Aorta (tissue), 5 donors: Measurements from ENCODE around the gene CES1. TPM values are rescaled to one million over a fixed set of nuclear protein-coding genes. Genes with fewer than 3 reads are reported as not detected.
"Not testable (repeated sequence)": the region's sequence is repeated elsewhere in the genome, so short reads cannot be mapped to it uniquely, and the experiment has no call there.

ENCODE experiments used
- ATAC-seq: fragments of 200-7000 bp; cut with Tn5 transposase; one replicate; pipeline ENCODE4 v1.9.1; 2022; ENCODE audit warnings: moderate library complexity; ENCODE audit not compliant: low FRiP score
- DNase-seq, 2 donors: peaks; one replicate each; pipeline ENCODE4 v3.0.0-alpha.2; 2020
- H3K27ac ChIP-seq, 2 donors: one replicate each; pipeline ENCODE4 v1.5.1; 2013; ENCODE audit warnings: low read length in 2 of 2, mild to moderate bottlenecking in 2 of 2, moderate library complexity in 2 of 2, control low read depth in 1 of 2, inconsistent platforms in 1 of 2, low read depth in 1 of 2
- H3K27me3 ChIP-seq, 2 donors: one replicate each; pipeline ENCODE4 v1.6.1; 2013; ENCODE audit warnings: control low read depth in 1 of 2, low read length in 1 of 2, mild to moderate bottlenecking in 1 of 2, moderate library complexity in 1 of 2; ENCODE audit not compliant: insufficient read depth in 2 of 2, control insufficient read depth in 1 of 2
- H3K36me3 ChIP-seq, 2 donors: one replicate each; pipeline ENCODE4 v1.6.1; 2013; ENCODE audit warnings: control low read depth in 1 of 2, low read length in 1 of 2, mild to moderate bottlenecking in 1 of 2; ENCODE audit not compliant: insufficient read depth in 2 of 2, control insufficient read depth in 1 of 2
- H3K4me1 ChIP-seq, 2 donors: one replicate each; pipeline ENCODE4 v1.6.1; 2013; ENCODE audit warnings: low read length in 2 of 2, control low read depth in 1 of 2, mild to moderate bottlenecking in 1 of 2, moderate library complexity in 1 of 2; ENCODE audit not compliant: insufficient read depth in 2 of 2, control insufficient read depth in 1 of 2
- H3K4me3 ChIP-seq, 2 donors: one replicate each; pipeline ENCODE4 v1.5.1; 2013; ENCODE audit warnings: low read length in 2 of 2, control low read depth in 1 of 2, mild to moderate bottlenecking in 1 of 2
- H3K9me3 ChIP-seq: one replicate; pipeline ENCODE4 v1.6.1; 2013; ENCODE audit warnings: mild to moderate bottlenecking, low read length; ENCODE audit not compliant: control insufficient read depth
- WGBS, 2 donors: extraction: QIAGEN DNeasy Blood & Tissue Kit; methylation state at CpG; one replicate each; pipeline ENCODE4 v1.1.7; 2013; 5-methylcytosine and 5-hydroxymethylcytosine counted together
- intact Hi-C, 2 donors: fragments of 100-400 bp; cut with DNase I; formaldehyde crosslinking; loops; one replicate each; pipeline versions ENCODE4 v1.14.2 to v1.15.0; 2022
- polyA plus RNA-seq, 2 donors: library from polyadenylated mRNA; stranded (reverse); fragments of 200-250 nt; gene quantifications; one replicate each; pipeline ENCODE4 v1.2.3, GENCODE V29; 2013
- total RNA-seq, 2 donors: library from RNA; stranded (reverse); fragmentation: NEBNext Ultra II Directional; extraction: Animal tissue kit (Norgen Biotek cat#: 25700); gene quantifications; one replicate each; pipeline ENCODE4 v1.2.1, GENCODE V29; 2021
- donor health status: healthy with polysubstance abuse.
- donor health status: Bipolar disorder and iron deficiency.
- donor health status: DM: no; HTN: no; CAD: no.
- donor health status: DM: no; HTN: no; CAD: no.
- donor health status: DM: yes; HTN: yes; CAD: no.

Gene CES1
- total and polyA plus RNA-seq, 4 donors, result 35.2 to 151 (median 65.1) TPM

GRCh38 chr16:55791512-55791911, 41.4 kb downstream of the CES1 start:
- DNase-seq, H3K36me3 ChIP-seq, H3K4me1 ChIP-seq, ATAC-seq, H3K4me3 ChIP-seq, H3K27me3 ChIP-seq, intact Hi-C loops, H3K27ac ChIP-seq, H3K9me3 ChIP-seq: not testable (repeated sequence)
- WGBS, 2 donors, result no CpG with 5 or more reads among the region's 6 CpGs

DNA sequence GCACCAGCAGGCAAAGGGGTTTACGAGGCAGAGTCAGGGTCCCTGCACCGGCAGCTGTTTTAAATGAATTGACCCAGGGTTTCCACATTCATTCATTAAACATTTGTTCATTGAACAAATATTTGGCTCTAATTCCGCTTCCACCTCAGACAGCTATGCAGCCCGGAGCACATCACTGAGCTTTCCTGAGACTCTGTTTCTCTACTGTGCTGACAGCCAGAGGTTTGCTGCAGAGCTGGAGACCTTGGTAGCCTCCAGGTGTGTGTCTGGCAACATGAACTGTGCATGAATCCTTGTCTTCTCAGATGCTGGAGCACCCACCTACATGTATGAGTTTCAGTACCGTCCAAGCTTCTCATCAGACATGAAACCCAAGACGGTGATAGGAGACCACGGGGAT, 42.7 kb downstream of the CES1 start:
- H3K9me3 ChIP-seq, H3K27ac ChIP-seq, H3K36me3 ChIP-seq, H3K4me1 ChIP-seq, H3K27me3 ChIP-seq, H3K4me3 ChIP-seq, intact Hi-C loops, DNase-seq: not testable (repeated sequence)
- peak; percentile 59 for ATAC-seq
- 71 to 76% methylated on average over 2 of the region's 7 CpGs for WGBS, 2 donors

- H3K4me1 ChIP-seq, H3K9me3 ChIP-seq, ATAC-seq, H3K27ac ChIP-seq, DNase-seq, intact Hi-C loops, H3K4me3 ChIP-seq, H3K27me3 ChIP-seq, H3K36me3 ChIP-seq: not testable (repeated sequence)
- 76% methylated on average over 3 of the region's 6 CpGs; no CpG with 5 or more reads in 1 of the 2 donors for WGBS, 2 donors
These were observed 50.2 kb downstream of the CES1 start for GRCh38 chr16:55782793-55783091.

- H3K4me3 ChIP-seq, H3K4me1 ChIP-seq, DNase-seq, ATAC-seq, H3K27ac ChIP-seq, H3K36me3 ChIP-seq, H3K27me3 ChIP-seq, H3K9me3 ChIP-seq, intact Hi-C loops: not testable (repeated sequence)
- 64 to 75% methylated on average over 6 of the region's 6 CpGs for WGBS, 2 donors
These were observed 50.7 kb downstream of the CES1 start for GRCh38 chr16:55782091-55782792.

DNA sequence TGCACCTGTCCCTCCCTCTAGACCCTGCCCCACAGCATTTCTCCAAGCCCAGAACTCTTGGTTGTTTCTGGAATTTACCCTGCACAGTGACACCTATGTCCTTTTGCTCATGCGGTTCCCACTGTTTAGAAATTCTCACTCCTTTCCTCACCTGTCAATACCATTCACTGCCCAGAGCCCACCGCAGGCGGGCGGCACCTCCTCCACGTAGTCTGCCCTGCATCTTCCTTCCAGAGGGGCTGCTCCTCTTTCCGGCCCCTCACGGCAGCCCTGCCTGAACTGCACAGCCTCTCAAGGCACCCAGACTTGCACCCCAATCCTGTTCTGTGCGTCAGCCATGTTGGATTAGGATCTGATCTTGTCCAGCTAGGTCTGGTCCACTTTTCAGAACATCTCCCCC, 51.4 kb downstream of the CES1 start:
- H3K27me3 ChIP-seq, H3K27ac ChIP-seq, H3K4me3 ChIP-seq, H3K4me1 ChIP-seq, H3K9me3 ChIP-seq, intact Hi-C loops, DNase-seq, ATAC-seq, H3K36me3 ChIP-seq: not testable (repeated sequence)
- WGBS, 2 donors, result 84 to 88% methylated on average over 8 of the region's 8 CpGs

- H3K4me1 ChIP-seq, DNase-seq, ATAC-seq, H3K4me3 ChIP-seq, H3K9me3 ChIP-seq, H3K27me3 ChIP-seq, intact Hi-C loops, H3K36me3 ChIP-seq, H3K27ac ChIP-seq: not testable (repeated sequence)
- 69 to 70% methylated on average over 3 to 4 of the region's 4 CpGs for WGBS, 2 donors
These were observed 52.8 kb downstream of the CES1 start for GRCh38 chr16:55780095-55780407.

GRCh38 chr16:55779402-55780094, 53.3 kb downstream of the CES1 start:
- Histone ChIP-seq H3K4me1 (no peaks in the 10 kb centered on the region), H3K27ac (no peak overlapping the region), H3K4me3 (no peak overlapping the region), H3K9me3 (no peaks in the 10 kb centered on the region), H3K36me3 (no peaks in the 10 kb centered on the region), H3K27me3 (no peaks in the 10 kb centered on the region)
- intact Hi-C loops, result no loop called here
- 69 to 75% methylated on average over 6 to 7 of the region's 7 CpGs for WGBS, 2 donors
- ATAC-seq, result no peak
- DNase-seq, result no peak

DNA sequence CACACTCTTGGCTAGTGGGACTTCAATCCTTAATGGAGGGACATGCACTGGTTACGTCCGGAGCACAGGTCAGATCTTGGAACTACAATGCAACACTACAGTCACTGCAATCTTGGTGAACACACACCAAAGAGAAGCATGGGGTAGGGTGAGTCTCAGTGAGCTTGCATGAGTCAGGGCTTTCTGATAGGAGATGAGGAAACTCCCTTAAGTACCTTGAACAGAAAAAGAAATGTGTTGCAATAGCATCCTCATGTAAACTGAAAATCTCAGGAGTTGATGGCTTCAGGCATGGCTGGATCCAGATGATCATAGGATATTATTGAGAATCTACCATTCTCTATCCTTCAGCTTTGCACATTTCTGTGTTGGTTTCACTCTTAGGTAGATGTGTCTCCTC, 54.1 kb downstream of the CES1 start:
- intact Hi-C loops, result no loop called here
- Histone ChIP-seq H3K4me1 (no peaks in the 10 kb centered on the region), H3K27ac (no peak overlapping the region), H3K9me3 (no peaks in the 10 kb centered on the region), H3K4me3 (no peak overlapping the region), H3K27me3 (no peaks in the 10 kb centered on the region), H3K36me3 (no peaks in the 10 kb centered on the region)
- 91 to 100% methylated on average over 2 of the region's 2 CpGs for WGBS, 2 donors
- DNase-seq (no peak), ATAC-seq (no peak)

GRCh38 chr16:55775857-55776256, 57.0 kb downstream of the CES1 start:
- DNase-seq (no peak), ATAC-seq (no peak)
- Histone ChIP-seq H3K27me3 (no peaks in the 10 kb centered on the region), H3K36me3 (no peaks in the 10 kb centered on the region), H3K9me3 (no peaks in the 10 kb centered on the region), H3K4me1 (no peaks in the 10 kb centered on the region), H3K27ac (no peak overlapping the region), H3K4me3 (no peak overlapping the region)
- intact Hi-C loops, result no loop called here
- WGBS, 2 donors, result 49 to 59% methylated on average over 4 of the region's 4 CpGs
